K562 (cell line): Measurements from ENCODE around the gene ZNF582. TPM values are rescaled to one million over a fixed set of nuclear protein-coding genes. Genes with fewer than 3 reads are reported as not detected.

ENCODE experiments used
- AFF1 ChIP-seq, 2 experiments: fragments of 450-650 bp; IDR thresholded peaks; 2 replicates each; pipeline ENCODE4 v1.6.1; 2018; ENCODE audit warnings: mild to moderate bottlenecking in 2 of 2, low read depth in 1 of 2; ENCODE audit not compliant: partially characterized antibody in 2 of 2
- BRCA1 ChIP-seq, 2 experiments: fragments of 450-650 bp in 1 of 2; sonication (generic) in 1 of 2; formaldehyde crosslinking in 1 of 2; IDR thresholded peaks; 2 replicates each; pipeline versions ENCODE4 v1.5.0 to v1.6.1; 2017 to 2020; ENCODE audit warnings: mild to moderate bottlenecking in 1 of 2, missing genetic modification reagents in 1 of 2
- CGGBP1 ChIP-seq: fragments of 250-450 bp; sonication (Bioruptor Pico); IDR thresholded peaks from 2 replicates; pipeline ENCODE4 v1.9.0; 2021; ENCODE audit warnings: mild to moderate bottlenecking
- ELK3 ChIP-seq: fragments of 450-650 bp; formaldehyde crosslinking; IDR thresholded peaks from 2 replicates; pipeline ENCODE4 v1.4.0; 2020; ENCODE audit warnings: mild to moderate bottlenecking
- FOXJ3 ChIP-seq: sonication (generic); formaldehyde crosslinking; IDR thresholded peaks from 2 replicates; pipeline ENCODE4 v1.4.0; 2020; ENCODE audit warnings: mild to moderate bottlenecking, missing genetic modification reagents
- GATA2 ChIP-seq: sonication (generic); formaldehyde crosslinking; IDR thresholded peaks from 2 replicates; pipeline ENCODE4 v1.4.0; 2020; ENCODE audit warnings: mild to moderate bottlenecking, missing genetic modification reagents
- HNRNPK ChIP-seq: fragments of 200-400 bp; formaldehyde crosslinking; IDR thresholded peaks from one replicate; pipeline ENCODE4 v1.6.1; 2018; ENCODE audit warnings: mild to moderate bottlenecking, low read depth, low read length; ENCODE audit not compliant: poor library complexity, severe bottlenecking
- HSF4 ChIP-seq: fragments of 250-450 bp; sonication (Bioruptor Pico); IDR thresholded peaks from 2 replicates; pipeline ENCODE4 v2.1.2; 2022; ENCODE audit warnings: mild to moderate bottlenecking, moderate library complexity, borderline replicate concordance
- KLF6 ChIP-seq: fragments of 250-450 bp; sonication (Bioruptor Pico); IDR thresholded peaks from 2 replicates; pipeline ENCODE4 v1.4.0; 2020; ENCODE audit warnings: mild to moderate bottlenecking, moderate library complexity, borderline replicate concordance
- LEF1 ChIP-seq: fragments of 450-650 bp; IDR thresholded peaks from 2 replicates; pipeline ENCODE4 v1.6.1; 2016; ENCODE audit warnings: mild to moderate bottlenecking
- MAFG ChIP-seq: fragments of 450-650 bp; conservative IDR thresholded peaks from 2 replicates; pipeline ENCODE4 v1.6.1; 2016; ENCODE audit warnings: missing genetic modification characterization, missing compliant biosample characterization
- MED1 ChIP-seq: sonication (generic); formaldehyde crosslinking; IDR thresholded peaks from 2 replicates; pipeline ENCODE4 v1.8.1; 2023; ENCODE audit warnings: missing genetic modification reagents, borderline replicate concordance
- NUFIP1 ChIP-seq: fragments of 450-650 bp; IDR thresholded peaks from 2 replicates; pipeline ENCODE4 v1.6.1; 2018; ENCODE audit not compliant: partially characterized antibody
- RERE ChIP-seq: sonication (generic); formaldehyde crosslinking; IDR thresholded peaks from 2 replicates; pipeline ENCODE4 v1.8.0; 2023; ENCODE audit warnings: missing genetic modification reagents, mild to moderate bottlenecking, borderline replicate concordance
- SIRT6 ChIP-seq: IDR thresholded peaks from one replicate; pipeline ENCODE4 v1.6.1; 2012; ENCODE audit warnings: low read depth, mild to moderate bottlenecking, control low read depth, inconsistent platforms, low read length, moderate library complexity
- TCF3 ChIP-seq: sonication (generic); formaldehyde crosslinking; IDR thresholded peaks from 2 replicates; pipeline ENCODE4 v1.4.0; 2020; ENCODE audit warnings: mild to moderate bottlenecking, missing genetic modification reagents
- polyA plus RNA-seq, 8 experiments: library from polyadenylated mRNA; depleted of rRNA in 4 of 8; stranded (reverse) in 5 of 8; unstranded in 3 of 8; fragments of >200 nt; fragmentation: Nextera tagmentation in 2 of 8; fragmentation: Illumina TruSeq in 1 of 8; extraction: Ambion mirVana in 2 of 8; extraction: Trizol in 1 of 8; gene quantifications; 2 replicates each; pipeline versions ENCODE4 v1.2.1 to v1.2.3, GENCODE V29; 2011 to 2014; ENCODE audit warnings: inconsistent platforms in 1 of 8, missing spikeins in 1 of 8
- total RNA-seq, 7 experiments: library from RNA; depleted of rRNA in 6 of 7; stranded (reverse); fragments of >200 nt in 6 of 7; fragmentation: Illumina TruSeq in 2 of 7; extraction: Trizol in 2 of 7; gene quantifications; 2 replicates each; pipeline versions ENCODE4 v1.2.1 to v1.2.3, GENCODE V29; 2011 to 2021; ENCODE audit warnings: low replicate concordance in 1 of 7

ZNF582 gene
- total and polyA plus RNA-seq, 9 of the 15 experiments (the other 6 are each of a cell fraction or from before 2014, with no cell fraction given), result 0.72 to 3.3 (median 1.6) TPM

GRCh38 chr19:56393119-56394012 is at the start of gene ZNF582 (continued):
- TF ChIP-seq RERE (CRISPR knock-in tag), result no peak
- peak in 1 of 2 experiments; percentile 93 for TF ChIP-seq AFF1 (IDR thresholded peaks at IDR 0.05; ENCODE audit: low read depth in 1 of 2, partially characterized antibody in 2 of 2)
- TF ChIP-seq LEF1, result no peak
- no peak for TF ChIP-seq MAFG (tag)
- no peak for TF ChIP-seq MED1 (CRISPR knock-in tag)
- TF ChIP-seq CGGBP1 (CRISPR knock-in tag), result no peak
- TF ChIP-seq KLF6 (CRISPR knock-in tag), result no peak
- no peak for TF ChIP-seq TCF3
- no peak for TF ChIP-seq HNRNPK
- TF ChIP-seq BRCA1 (IDR thresholded peaks at IDR 0.05), result no peak
- TF ChIP-seq BRCA1 (CRISPR knock-in tag; IDR thresholded peaks at IDR 0.05), result no peak
- TF ChIP-seq HSF4 (CRISPR knock-in tag), result no peak
- TF ChIP-seq SIRT6, result no peak
- TF ChIP-seq ELK3 (CRISPR knock-in tag), result no peak
- TF ChIP-seq FOXJ3 (CRISPR knock-in tag), result no peak
- peak; percentile 27; the same call in 1 of the 2 replicates for TF ChIP-seq GATA2
- TF ChIP-seq NUFIP1, result no peak
